ENCODE results near the gene CORO7. TPM values are rescaled to one million over a fixed set of nuclear protein-coding genes. Genes with fewer than 3 reads are reported as not detected.

The CORO7 gene
- total RNA-seq, 1 experiment from 2014 or later, result 42.1 TPM

DNA sequence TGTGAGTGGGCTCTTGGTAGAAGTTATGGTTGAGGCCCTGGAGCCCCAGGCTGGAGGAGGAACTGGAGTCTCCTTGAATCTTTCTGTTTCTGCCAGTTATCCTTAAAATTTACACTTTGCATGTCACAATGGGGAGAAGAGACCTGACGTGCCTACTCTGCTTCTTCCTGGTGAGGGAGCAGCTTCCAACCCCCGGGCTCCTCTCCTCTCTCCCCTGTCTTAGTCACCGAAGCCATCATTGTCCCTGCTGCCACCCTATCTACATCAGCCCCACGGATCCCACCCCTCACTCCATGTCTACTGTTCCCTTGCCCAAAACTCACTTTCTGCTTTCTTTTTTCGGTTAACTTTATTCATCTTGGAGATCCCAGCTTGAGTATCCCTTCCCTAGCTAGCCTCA is 26.9 kb upstream of the CORO7 start:
- Histone ChIP-seq H3K4me3 (no peak overlapping the region), H3K79me2 (ENCODE audit: low read depth) (no peaks in the 10 kb centered on the region), H3K9me3 (ENCODE audit: insufficient read depth, low read depth) (no peaks in the 10 kb centered on the region), H3K36me3 (ENCODE audit: low read depth) (peaks cover 29% of the 10 kb centered on the region), H3K27me3 (ENCODE audit: insufficient read depth, low read depth) (no peaks in the 10 kb centered on the region), H3K27ac (no peak overlapping the region), H3K4me2 (no peak overlapping the region), H3K4me1 (replicated peaks; ENCODE audit: insufficient read depth) (no peaks in the 10 kb centered on the region), H2AFZ (no peak overlapping the region), H3F3A (ENCODE audit: insufficient read depth, low read depth) (no peaks in the 10 kb centered on the region), H4K20me1 (ENCODE audit: insufficient read depth) (peaks cover 5% of the 10 kb centered on the region), H3K9me2 (ENCODE audit: insufficient read depth) (no peaks in the 10 kb centered on the region)
- POLR2A ChIA-PET (ENCODE audit: unreplicated experiment), result no interaction called here
- no peak for DNase-seq
- TF ChIP-seq, protein P1, sequence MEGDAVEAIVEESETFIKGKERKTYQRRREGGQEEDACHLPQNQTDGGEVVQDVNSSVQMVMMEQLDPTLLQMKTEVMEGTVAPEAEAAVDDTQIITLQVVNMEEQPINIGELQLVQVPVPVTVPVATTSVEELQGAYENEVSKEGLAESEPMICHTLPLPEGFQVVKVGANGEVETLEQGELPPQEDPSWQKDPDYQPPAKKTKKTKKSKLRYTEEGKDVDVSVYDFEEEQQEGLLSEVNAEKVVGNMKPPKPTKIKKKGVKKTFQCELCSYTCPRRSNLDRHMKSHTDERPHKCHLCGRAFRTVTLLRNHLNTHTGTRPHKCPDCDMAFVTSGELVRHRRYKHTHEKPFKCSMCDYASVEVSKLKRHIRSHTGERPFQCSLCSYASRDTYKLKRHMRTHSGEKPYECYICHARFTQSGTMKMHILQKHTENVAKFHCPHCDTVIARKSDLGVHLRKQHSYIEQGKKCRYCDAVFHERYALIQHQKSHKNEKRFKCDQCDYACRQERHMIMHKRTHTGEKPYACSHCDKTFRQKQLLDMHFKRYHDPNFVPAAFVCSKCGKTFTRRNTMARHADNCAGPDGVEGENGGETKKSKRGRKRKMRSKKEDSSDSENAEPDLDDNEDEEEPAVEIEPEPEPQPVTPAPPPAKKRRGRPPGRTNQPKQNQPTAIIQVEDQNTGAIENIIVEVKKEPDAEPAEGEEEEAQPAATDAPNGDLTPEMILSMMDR (conservative IDR thresholded peaks at IDR 0.05), result no peak
- TF ChIP-seq EZH2 (IDR thresholded peaks at IDR 0.05; ENCODE audit: low read depth), result no peak
- BruUV-seq (replicated peaks), result no TSS peak
- CTCF ChIA-PET, result no interaction called here
- intact Hi-C loops (cut with micrococcal nuclease; ENCODE audit: unreplicated experiment), result no loop called here

- no peaks in the 10 kb centered on the region for H3F3A ChIP-seq (ENCODE audit: insufficient read depth, low read depth)
- peaks cover 30% of the 10 kb centered on the region for H3K36me3 ChIP-seq (ENCODE audit: low read depth)
- no peaks in the 10 kb centered on the region for H3K79me2 ChIP-seq (ENCODE audit: low read depth)
- ChIA-PET CTCF (no interaction called here), POLR2A (ENCODE audit: unreplicated experiment) (no interaction called here)
- H3K27ac ChIP-seq, result no peak overlapping the region
- intact Hi-C loops (cut with micrococcal nuclease; ENCODE audit: unreplicated experiment), result no loop called here
- H3K4me1 ChIP-seq (replicated peaks; ENCODE audit: insufficient read depth), result no peaks in the 10 kb centered on the region
- no peaks in the 10 kb centered on the region for H3K9me2 ChIP-seq (ENCODE audit: insufficient read depth)
- H2AFZ ChIP-seq, result no peak overlapping the region
- no peak overlapping the region for H3K4me2 ChIP-seq
- DNase-seq, result no peak
- BruUV-seq (replicated peaks), result no TSS peak
- TF ChIP-seq, protein P1 (conservative IDR thresholded peaks at IDR 0.05), result no peak
- TF ChIP-seq EZH2 (IDR thresholded peaks at IDR 0.05; ENCODE audit: low read depth), result no peak
- H4K20me1 ChIP-seq (ENCODE audit: insufficient read depth), result peaks cover 5% of the 10 kb centered on the region
- H3K27me3 ChIP-seq (ENCODE audit: insufficient read depth, low read depth), result no peaks in the 10 kb centered on the region
- no peak overlapping the region for H3K4me3 ChIP-seq
- no peaks in the 10 kb centered on the region for H3K9me3 ChIP-seq (ENCODE audit: insufficient read depth, low read depth)
Measured at GRCh38 chr16:4442371-4442770, 26.0 kb upstream of the CORO7 start.

- TF ChIP-seq, protein P1 (conservative IDR thresholded peaks at IDR 0.05), result no peak
- TF ChIP-seq EZH2 (IDR thresholded peaks at IDR 0.05; ENCODE audit: low read depth), result no peak
- BruUV-seq (replicated peaks), result no TSS peak
- CTCF ChIA-PET, result no interaction called here
- H3F3A ChIP-seq (ENCODE audit: insufficient read depth, low read depth), result peaks cover 20% of the 10 kb centered on the region; the same call in 1 of the 2 replicates
- no peaks in the 10 kb centered on the region for H3K9me3 ChIP-seq (ENCODE audit: insufficient read depth, low read depth)
- peaks cover 11% of the 10 kb centered on the region for H4K20me1 ChIP-seq (ENCODE audit: insufficient read depth)
- DNase-seq, result no peak
- no peaks in the 10 kb centered on the region for H3K9me2 ChIP-seq (ENCODE audit: insufficient read depth)
- H3K36me3 ChIP-seq (ENCODE audit: low read depth), result peaks cover 21% of the 10 kb centered on the region
- H3K4me3 ChIP-seq, result no peak overlapping the region
- no peak overlapping the region for H3K27ac ChIP-seq
- no peak overlapping the region for H2AFZ ChIP-seq
- no peak overlapping the region for H3K4me2 ChIP-seq
- H3K79me2 ChIP-seq (ENCODE audit: low read depth), result 0 out of 2 replicates have a peak, but pooled peaks cover 4% of the 10 kb centered on the region
- H3K4me1 ChIP-seq (replicated peaks; ENCODE audit: insufficient read depth), result no peaks in the 10 kb centered on the region
- POLR2A ChIA-PET (ENCODE audit: unreplicated experiment), result no interaction called here
- H3K27me3 ChIP-seq (ENCODE audit: insufficient read depth, low read depth), result no peaks in the 10 kb centered on the region
- intact Hi-C loops (cut with micrococcal nuclease; ENCODE audit: unreplicated experiment), result no loop called here
Measured at GRCh38 chr16:4437366-4437765, 21.0 kb upstream of the CORO7 start.

Measured in PC-9 (cell line).